BLaER1 (cell line): ENCODE data around the gene TMEM198.
A peak's percentile ranks its signal among the peaks of the same experiment; 100 is the strongest.

Experiments used
- H3K27ac ChIP-seq: shearing (Covaris generic); formaldehyde crosslinking; 2 replicates; pipeline ENCODE4 v1.8.1; 2022
- H3K27me3 ChIP-seq: shearing (Covaris generic); formaldehyde crosslinking; 2 replicates; pipeline ENCODE4 v1.8.1; 2022
- H3K36me3 ChIP-seq: shearing (Covaris generic); formaldehyde crosslinking; 2 replicates; pipeline ENCODE4 v1.8.1; 2022
- H3K4me1 ChIP-seq: shearing (Covaris generic); formaldehyde crosslinking; 2 replicates; pipeline ENCODE4 v1.8.1; 2022
- H3K4me2 ChIP-seq: shearing (Covaris generic); formaldehyde crosslinking; 2 replicates; pipeline ENCODE4 v1.8.1; 2022
- H3K4me3 ChIP-seq: shearing (Covaris generic); formaldehyde crosslinking; 2 replicates; pipeline ENCODE4 v1.8.1; 2022
- H3K9ac ChIP-seq: shearing (Covaris generic); formaldehyde crosslinking; 2 replicates; pipeline ENCODE4 v1.8.1; 2022
- H3K9me3 ChIP-seq: shearing (Covaris generic); formaldehyde crosslinking; 2 replicates; pipeline ENCODE4 v1.8.1; 2022
- H4K20me1 ChIP-seq: shearing (Covaris generic); formaldehyde crosslinking; 2 replicates; pipeline ENCODE4 v1.8.1; 2022
- Cebpa-rat ChIP-seq: shearing (Covaris generic); IDR thresholded peaks from 2 replicates; pipeline ENCODE4 v1.8.1; 2022

The TMEM198 gene

GRCh38 chr2:219542931-219543595, 765 bp upstream of the TMEM198 start:
- peaks cover 39% of the 10 kb centered on the region for H3K4me1 ChIP-seq
- H3K27ac ChIP-seq = peak overlapping the region; percentile 71
- peak overlapping the region; percentile 99 for H3K4me2 ChIP-seq
- TF ChIP-seq Cebpa-rat = no peak
- no peaks in the 10 kb centered on the region for H3K9me3 ChIP-seq
- peak overlapping the region; percentile 80 for H3K9ac ChIP-seq
- H3K4me3 ChIP-seq = peak overlapping the region; percentile 87
- peaks cover 30% of the 10 kb centered on the region; the same call in 1 of the 2 replicates for H3K27me3 ChIP-seq
- peaks cover 23% of the 10 kb centered on the region for H3K36me3 ChIP-seq
- peaks cover 43% of the 10 kb centered on the region for H4K20me1 ChIP-seq

- peaks cover 30% of the 10 kb centered on the region; the same call in 1 of the 2 replicates for H3K27me3 ChIP-seq
Measured at GRCh38 chr2:219544567-219544966, 739 bp downstream of the TMEM198 start.

GRCh38 chr2:219545295-219545942, 1.6 kb downstream of the TMEM198 start:
- H3K27me3 ChIP-seq = peaks cover 30% of the 10 kb centered on the region; the same call in 1 of the 2 replicates
- H3K27ac ChIP-seq = no peak overlapping the region
- TF ChIP-seq Cebpa-rat = no peak
- no peak overlapping the region for H3K9ac ChIP-seq
- H3K4me3 ChIP-seq = no peak overlapping the region
- H3K4me1 ChIP-seq = peaks cover 29% of the 10 kb centered on the region
- H3K36me3 ChIP-seq = peaks cover 6% of the 10 kb centered on the region; the same call in 1 of the 2 replicates
- no peaks in the 10 kb centered on the region for H3K9me3 ChIP-seq
- H3K4me2 ChIP-seq = no peak overlapping the region
- H4K20me1 ChIP-seq = peaks cover 29% of the 10 kb centered on the region

More at GRCh38 chr2:219544567-219544966, 739 bp downstream of the TMEM198 start:
- peaks cover 34% of the 10 kb centered on the region for H4K20me1 ChIP-seq
- peaks cover 29% of the 10 kb centered on the region for H3K4me1 ChIP-seq
- H3K9me3 ChIP-seq = no peaks in the 10 kb centered on the region
- no peak for TF ChIP-seq Cebpa-rat
- peak overlapping the region; percentile 99 for H3K4me2 ChIP-seq
- no peak overlapping the region for H3K9ac ChIP-seq
- peak overlapping the region; percentile 87 for H3K4me3 ChIP-seq
- H3K27ac ChIP-seq = no peak overlapping the region
- H3K36me3 ChIP-seq = peaks cover 14% of the 10 kb centered on the region

- H3K4me1 ChIP-seq = peaks cover 27% of the 10 kb centered on the region
Measured at GRCh38 chr2:219545943-219546352, 2.1 kb downstream of the TMEM198 start.

GRCh38 chr2:219547621-219548020, 3.8 kb downstream of the TMEM198 start:
- no peak overlapping the region for H3K4me3 ChIP-seq
- peaks cover 29% of the 10 kb centered on the region; the same call in 1 of the 2 replicates for H3K27me3 ChIP-seq
- H3K9ac ChIP-seq = no peak overlapping the region
- peaks cover 21% of the 10 kb centered on the region for H3K4me1 ChIP-seq
- H3K36me3 ChIP-seq = no peaks in the 10 kb centered on the region
- no peaks in the 10 kb centered on the region for H3K9me3 ChIP-seq
- H3K27ac ChIP-seq = no peak overlapping the region
- no peak for TF ChIP-seq Cebpa-rat
- peaks cover 19% of the 10 kb centered on the region for H4K20me1 ChIP-seq
- no peak overlapping the region for H3K4me2 ChIP-seq

More at GRCh38 chr2:219545943-219546352, 2.1 kb downstream of the TMEM198 start:
- TF ChIP-seq Cebpa-rat = no peak
- Histone ChIP-seq H3K36me3 (peaks cover under 1% of the 10 kb centered on the region; the same call in 1 of the 2 replicates), H3K4me2 (no peak overlapping the region), H3K9me3 (no peaks in the 10 kb centered on the region), H3K9ac (no peak overlapping the region), H4K20me1 (peaks cover 32% of the 10 kb centered on the region), H3K27ac (no peak overlapping the region), H3K4me3 (no peak overlapping the region), H3K27me3 (peaks cover 32% of the 10 kb centered on the region; the same call in 1 of the 2 replicates)

- TF ChIP-seq Cebpa-rat = no peak
- 0 out of 2 replicates have a peak, but pooled peaks cover 13% of the 10 kb centered on the region for H4K20me1 ChIP-seq
- H3K4me3 ChIP-seq = no peak overlapping the region
- no peak overlapping the region for H3K9ac ChIP-seq
- peaks cover 23% of the 10 kb centered on the region; the same call in 1 of the 2 replicates for H3K27me3 ChIP-seq
- H3K9me3 ChIP-seq = no peaks in the 10 kb centered on the region
- H3K4me2 ChIP-seq = no peak overlapping the region
- peaks cover 21% of the 10 kb centered on the region for H3K4me1 ChIP-seq
- no peaks in the 10 kb centered on the region for H3K36me3 ChIP-seq
- H3K27ac ChIP-seq = no peak overlapping the region
Measured at GRCh38 chr2:219548990-219549389, 5.2 kb downstream of the TMEM198 start.

GRCh38 chr2:219549619-219550018, 5.8 kb downstream of the TMEM198 start:
- no peak for TF ChIP-seq Cebpa-rat
- Histone ChIP-seq H3K9me3 (no peaks in the 10 kb centered on the region), H3K36me3 (no peaks in the 10 kb centered on the region), H4K20me1 (0 out of 2 replicates have a peak, but pooled peaks cover 7% of the 10 kb centered on the region), H3K4me3 (no peak overlapping the region), H3K27ac (no peak overlapping the region), H3K4me1 (peaks cover 15% of the 10 kb centered on the region), H3K9ac (no peak overlapping the region), H3K27me3 (peaks cover 18% of the 10 kb centered on the region; the same call in 1 of the 2 replicates), H3K4me2 (no peak overlapping the region)

GRCh38 chr2:219551441-219552381, 7.9 kb downstream of the TMEM198 start:
- TF ChIP-seq Cebpa-rat = no peak

More at GRCh38 chr2:219551441-219552381, 7.9 kb downstream of the TMEM198 start:
- Histone ChIP-seq H3K4me3 (peak overlapping the region; percentile 66), H4K20me1 (0 out of 2 replicates have a peak, but pooled peaks cover 5% of the 10 kb centered on the region), H3K9me3 (no peaks in the 10 kb centered on the region), H3K4me2 (peak overlapping the region; percentile 89), H3K27ac (0 out of 2 replicates have a peak overlapping the region, but pooled peaks have one; percentile 22), H3K9ac (peak overlapping the region; percentile 41), H3K27me3 (peaks cover 8% of the 10 kb centered on the region; the same call in 1 of the 2 replicates), H3K4me1 (peaks cover 14% of the 10 kb centered on the region), H3K36me3 (peaks cover 10% of the 10 kb centered on the region; the same call in 1 of the 2 replicates)
